Esophagus squamous epithelium (tissue), 4 donors: Measurements from ENCODE around the gene PRR5L.

Experiments used
- POLR2A ChIP-seq, 4 donors: fragments of 450-650 bp; IDR thresholded peaks; one replicate each; pipeline ENCODE4 v1.6.1; 2017; ENCODE audit warnings: antibody characterized with exemption in 4 of 4, mild to moderate bottlenecking in 4 of 4, moderate library complexity in 3 of 4
- TF ChIP-seq, protein P1 (sequence below), 6 experiments: fragments of 450-650 bp in 4 of 6; fragments of 200-600 bp in 2 of 6; sonication (generic) in 2 of 6; IDR thresholded peaks; one replicate each; pipeline ENCODE4 v1.5.1; 2016 to 2019; ENCODE audit warnings: antibody characterized with exemption in 6 of 6, mild to moderate bottlenecking in 4 of 6, moderate library complexity in 4 of 6

DNA sequence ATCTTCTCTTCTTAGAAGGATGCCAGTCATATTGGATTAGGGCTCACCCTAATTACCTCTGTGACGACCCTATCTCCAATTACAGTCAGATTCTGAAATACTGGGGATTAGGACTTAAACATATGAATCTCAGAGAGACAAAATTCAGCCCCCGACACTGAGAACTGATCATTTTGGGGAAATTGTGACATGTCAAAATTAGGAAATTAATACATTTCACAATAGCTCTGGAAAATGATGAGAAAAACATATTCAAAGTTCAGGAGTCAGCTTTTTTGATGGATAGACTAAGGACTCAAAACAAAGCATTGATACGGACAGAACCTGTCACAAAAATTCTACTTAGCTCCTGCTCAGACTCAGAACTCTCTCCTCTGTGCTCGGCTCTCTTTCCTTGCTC lies 47.7 kb upstream of the PRR5L start:
- TF ChIP-seq, protein P1, sequence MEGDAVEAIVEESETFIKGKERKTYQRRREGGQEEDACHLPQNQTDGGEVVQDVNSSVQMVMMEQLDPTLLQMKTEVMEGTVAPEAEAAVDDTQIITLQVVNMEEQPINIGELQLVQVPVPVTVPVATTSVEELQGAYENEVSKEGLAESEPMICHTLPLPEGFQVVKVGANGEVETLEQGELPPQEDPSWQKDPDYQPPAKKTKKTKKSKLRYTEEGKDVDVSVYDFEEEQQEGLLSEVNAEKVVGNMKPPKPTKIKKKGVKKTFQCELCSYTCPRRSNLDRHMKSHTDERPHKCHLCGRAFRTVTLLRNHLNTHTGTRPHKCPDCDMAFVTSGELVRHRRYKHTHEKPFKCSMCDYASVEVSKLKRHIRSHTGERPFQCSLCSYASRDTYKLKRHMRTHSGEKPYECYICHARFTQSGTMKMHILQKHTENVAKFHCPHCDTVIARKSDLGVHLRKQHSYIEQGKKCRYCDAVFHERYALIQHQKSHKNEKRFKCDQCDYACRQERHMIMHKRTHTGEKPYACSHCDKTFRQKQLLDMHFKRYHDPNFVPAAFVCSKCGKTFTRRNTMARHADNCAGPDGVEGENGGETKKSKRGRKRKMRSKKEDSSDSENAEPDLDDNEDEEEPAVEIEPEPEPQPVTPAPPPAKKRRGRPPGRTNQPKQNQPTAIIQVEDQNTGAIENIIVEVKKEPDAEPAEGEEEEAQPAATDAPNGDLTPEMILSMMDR (IDR thresholded peaks at IDR 0.05), result no peak
- TF ChIP-seq POLR2A (IDR thresholded peaks at IDR 0.05), result no peak
